NK-92 (cell line): ENCODE data around the gene NOC3L.

Experiments used
- DNase-seq: peaks from one replicate; lab custom pipeline; 2025; ENCODE audit not compliant: unreplicated experiment; lab: John Stamatoyannopoulos, UW

NOC3L gene

GRCh38 chr10:94308866-94309265 is 53.9 kb downstream of the NOC3L start:
- no peak for DNase-seq

GRCh38 chr10:94307046-94307615 is 55.6 kb downstream of the NOC3L start:
- no peak for DNase-seq

GRCh38 chr10:94303929-94304328 is 58.8 kb downstream of the NOC3L start:
- no peak for DNase-seq

- DNase-seq: no peak
Observed at GRCh38 chr10:94300042-94300441, 62.7 kb downstream of the NOC3L start.

- no peak for DNase-seq
Observed at GRCh38 chr10:94299417-94299816, 63.3 kb downstream of the NOC3L start.

- DNase-seq: no peak
Observed at GRCh38 chr10:94294168-94294567, 68.6 kb downstream of the NOC3L start.

- no peak for DNase-seq
Observed at GRCh38 chr10:94293354-94293753, 69.4 kb downstream of the NOC3L start.

GRCh38 chr10:94292434-94293090 is 70.2 kb downstream of the NOC3L start:
- DNase-seq: no peak

- DNase-seq: no peak
Observed at GRCh38 chr10:94288361-94289101, 74.2 kb downstream of the NOC3L start.

GRCh38 chr10:94287336-94287735 is 75.4 kb downstream of the NOC3L start:
- no peak for DNase-seq

- DNase-seq: no peak
Observed at GRCh38 chr10:94286901-94287300, 75.8 kb downstream of the NOC3L start.

- no peak for DNase-seq
Observed at GRCh38 chr10:94285271-94285670, 77.5 kb downstream of the NOC3L start.
